KG1 (cell line): ENCODE results near the gene PUS1.
"Not testable (repeated sequence)": the region's sequence is repeated elsewhere in the genome, so short reads cannot be mapped to it uniquely, and the experiment has no call there.

ENCODE experiments used
- DNase-seq: peaks from one replicate; lab custom pipeline; 2025; lab: John Stamatoyannopoulos, UW

The PUS1 gene

DNA sequence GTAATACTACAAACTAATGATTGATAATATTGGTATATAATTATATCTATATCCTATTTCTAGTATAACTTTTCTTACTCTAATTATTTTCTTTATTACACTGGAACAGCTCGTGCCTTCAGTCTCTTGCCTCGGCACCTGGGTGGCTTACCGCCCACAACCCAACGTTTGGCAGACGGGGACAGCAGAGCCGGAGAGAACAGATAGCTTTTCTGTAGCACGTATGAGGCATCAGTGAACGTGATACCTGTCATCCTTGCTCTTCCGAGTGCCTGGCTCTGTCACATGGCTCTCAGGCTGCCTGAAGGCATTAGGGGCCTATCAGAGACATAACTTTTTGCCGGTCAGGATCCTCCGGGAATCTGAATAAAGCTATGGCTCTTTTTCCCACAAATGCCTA is 5.5 kb downstream of the PUS1 start:
- DNase-seq = no peak

DNA sequence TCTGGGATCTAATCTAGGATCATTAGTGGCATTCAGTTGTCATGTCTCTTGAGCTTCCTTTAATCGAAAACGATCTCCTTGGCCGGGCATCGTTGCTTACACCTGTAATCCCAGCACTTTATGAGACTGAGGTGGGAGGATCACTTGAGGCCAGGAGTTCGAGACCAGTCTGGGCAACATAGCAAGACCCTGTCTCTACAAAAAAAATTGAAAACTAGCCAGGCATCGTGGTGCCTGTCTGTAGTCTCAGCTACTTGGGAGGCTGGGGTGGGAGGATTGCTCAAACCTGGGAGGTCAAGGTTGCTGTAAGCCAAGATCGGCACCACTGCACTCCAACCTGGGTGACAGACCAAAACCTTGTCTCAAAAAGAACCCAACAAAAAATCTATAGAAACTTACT is 9.0 kb downstream of the PUS1 start:
- DNase-seq = no peak

DNA sequence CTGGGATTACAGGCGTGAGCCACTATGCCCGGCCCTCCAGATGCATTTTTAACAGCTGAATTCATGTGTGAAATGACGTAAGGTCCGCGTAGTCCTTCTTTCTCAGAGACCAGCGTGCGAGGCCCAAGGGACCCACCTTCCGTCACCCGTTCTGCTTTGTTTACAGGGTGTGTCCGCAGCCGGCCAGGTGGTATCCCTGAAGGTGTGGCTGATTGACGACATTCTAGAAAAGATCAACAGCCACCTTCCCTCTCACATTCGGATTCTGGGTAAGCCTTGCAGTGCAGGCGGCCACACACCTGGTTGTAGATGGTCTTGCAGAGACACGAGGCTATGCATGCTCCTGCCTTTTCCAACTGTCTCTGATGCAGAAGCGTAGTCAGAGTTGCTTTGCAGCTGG is 9.9 kb downstream of the PUS1 start:
- no peak for DNase-seq

DNA sequence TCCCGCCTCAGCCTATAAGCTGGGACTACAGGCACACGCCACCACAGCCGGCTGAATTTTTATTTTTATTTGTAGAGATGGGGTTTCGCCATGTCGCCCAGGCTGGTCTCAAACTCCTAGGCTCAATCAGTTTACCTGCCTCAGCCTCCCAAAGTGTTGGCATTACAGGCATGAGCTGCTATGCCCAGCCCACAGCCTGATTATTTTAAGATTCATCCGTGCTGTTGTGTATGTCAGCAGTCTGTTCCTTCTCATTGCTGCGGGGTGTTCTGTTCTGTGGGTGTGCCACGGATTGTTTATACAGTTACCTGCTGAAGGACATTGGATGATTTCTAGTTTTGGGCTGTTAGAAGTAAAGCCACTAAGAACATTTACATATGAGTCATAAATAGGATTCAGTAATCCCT is 11.1 kb downstream of the PUS1 start:
- DNase-seq = no peak

DNA sequence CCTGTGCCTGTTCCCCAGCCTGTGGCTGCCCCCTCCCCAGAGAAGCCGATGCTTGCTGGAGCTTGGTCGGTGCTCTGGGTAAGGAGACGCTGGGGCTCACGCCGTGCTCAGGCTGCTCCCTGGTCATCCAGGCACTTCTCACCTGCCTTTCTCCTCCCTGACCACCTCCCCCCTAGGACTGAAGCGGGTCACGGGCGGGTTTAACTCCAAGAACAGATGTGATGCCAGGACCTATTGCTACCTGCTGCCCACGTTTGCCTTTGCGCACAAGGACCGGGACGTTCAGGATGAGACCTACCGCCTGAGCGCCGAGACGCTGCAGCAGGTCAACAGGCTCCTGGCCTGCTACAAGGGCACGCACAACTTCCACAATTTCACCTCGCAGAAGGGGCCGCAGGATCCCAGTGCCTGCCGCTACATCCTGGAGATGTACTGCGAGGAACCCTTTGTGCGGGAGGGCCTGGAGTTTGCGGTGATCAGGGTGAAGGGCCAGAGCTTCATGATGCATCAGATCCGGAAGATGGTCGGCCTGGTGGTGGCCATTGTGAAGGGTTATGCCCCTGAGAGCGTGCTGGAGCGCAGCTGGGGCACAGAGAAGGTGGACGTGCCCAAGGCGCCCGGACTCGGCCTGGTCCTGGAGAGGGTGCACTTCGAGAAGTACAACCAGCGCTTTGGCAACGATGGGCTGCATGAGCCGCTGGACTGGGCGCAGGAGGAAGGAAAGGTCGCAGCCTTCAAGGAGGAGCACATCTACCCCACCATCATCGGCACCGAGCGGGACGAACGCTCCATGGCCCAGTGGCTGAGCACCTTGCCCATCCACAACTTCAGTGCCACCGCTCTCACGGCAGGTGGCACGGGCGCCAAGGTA is 12.3 kb downstream of the PUS1 start:
- DNase-seq = no peak

DNA sequence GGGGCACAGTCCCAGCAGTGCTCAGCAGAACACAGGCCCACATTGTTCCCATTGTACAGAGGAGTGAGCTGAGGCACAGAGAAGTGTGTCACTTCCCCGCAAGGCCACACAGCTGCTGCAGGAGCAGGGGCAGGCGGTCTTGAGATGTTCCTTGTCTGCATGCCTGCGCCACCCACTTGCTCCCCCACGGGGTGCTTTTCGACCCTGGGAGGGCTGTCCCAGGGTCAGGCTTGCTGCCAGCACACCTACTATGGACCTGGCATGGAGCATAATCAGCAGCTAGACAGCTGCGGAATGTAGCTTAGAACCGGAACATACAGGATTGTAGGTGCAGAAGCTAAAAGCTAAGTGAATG is 12.9 kb downstream of the PUS1 start:
- DNase-seq = no peak

DNA sequence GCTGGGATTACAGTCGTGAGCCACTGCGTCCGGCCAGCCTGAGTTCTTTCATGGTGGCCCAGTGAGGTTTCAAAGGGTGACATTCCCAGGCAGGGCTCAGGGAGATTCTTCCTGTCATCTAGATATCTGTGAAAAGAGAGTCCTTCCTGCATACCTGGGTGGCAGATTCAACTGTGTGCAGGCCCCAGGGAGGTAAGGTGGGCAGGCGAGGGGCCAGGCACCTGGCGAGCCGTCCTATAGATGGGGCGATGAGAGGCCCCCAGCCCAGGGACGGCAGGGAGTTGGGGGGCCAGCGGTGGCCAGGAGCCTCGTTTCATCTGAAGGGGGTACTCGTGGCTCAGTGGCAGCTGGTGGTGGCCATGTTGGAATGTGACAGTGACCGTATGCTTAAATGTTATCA is 13.6 kb downstream of the PUS1 start:
- DNase-seq = no peak

DNA sequence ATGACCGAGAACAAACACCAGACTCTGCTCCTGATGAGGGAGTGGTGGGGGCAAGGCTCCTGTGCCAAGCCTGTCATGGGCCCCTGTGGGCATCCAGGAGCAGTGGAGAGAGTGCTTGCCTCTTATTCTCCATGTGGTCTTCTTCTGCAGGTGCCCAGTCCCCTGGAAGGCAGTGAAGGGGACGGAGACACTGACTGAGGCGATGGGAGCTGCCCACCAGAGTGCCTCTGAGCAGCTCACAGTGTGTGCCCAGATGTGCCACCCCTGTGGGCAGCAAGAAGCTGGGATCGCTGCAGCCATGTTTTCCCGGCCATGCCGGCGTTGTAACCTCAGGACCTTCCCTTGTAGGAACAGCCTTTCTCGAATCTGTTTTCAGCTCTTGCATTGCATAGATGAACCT is 14.3 kb downstream of the PUS1 start:
- no peak for DNase-seq

DNA sequence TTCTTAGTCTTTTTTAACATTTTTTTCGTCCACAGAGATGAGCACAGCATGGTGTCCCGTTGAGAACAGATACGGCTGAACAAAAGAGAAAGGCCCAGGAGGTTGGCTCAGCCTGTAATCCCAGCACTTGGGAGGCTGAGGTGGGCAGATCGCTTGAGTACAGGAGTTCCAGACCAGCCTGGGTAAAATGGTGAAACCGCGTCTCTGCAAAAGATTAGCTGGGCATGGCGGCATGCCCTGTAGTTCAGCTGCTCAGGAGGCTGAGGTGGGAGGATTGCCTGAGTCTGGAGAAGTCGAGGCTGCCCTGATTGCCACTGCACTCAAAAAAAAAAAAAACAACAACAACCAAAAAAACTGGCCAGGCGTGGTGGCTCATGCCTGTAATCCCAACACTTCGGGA is 14.8 kb downstream of the PUS1 start:
- DNase-seq = no peak

DNA sequence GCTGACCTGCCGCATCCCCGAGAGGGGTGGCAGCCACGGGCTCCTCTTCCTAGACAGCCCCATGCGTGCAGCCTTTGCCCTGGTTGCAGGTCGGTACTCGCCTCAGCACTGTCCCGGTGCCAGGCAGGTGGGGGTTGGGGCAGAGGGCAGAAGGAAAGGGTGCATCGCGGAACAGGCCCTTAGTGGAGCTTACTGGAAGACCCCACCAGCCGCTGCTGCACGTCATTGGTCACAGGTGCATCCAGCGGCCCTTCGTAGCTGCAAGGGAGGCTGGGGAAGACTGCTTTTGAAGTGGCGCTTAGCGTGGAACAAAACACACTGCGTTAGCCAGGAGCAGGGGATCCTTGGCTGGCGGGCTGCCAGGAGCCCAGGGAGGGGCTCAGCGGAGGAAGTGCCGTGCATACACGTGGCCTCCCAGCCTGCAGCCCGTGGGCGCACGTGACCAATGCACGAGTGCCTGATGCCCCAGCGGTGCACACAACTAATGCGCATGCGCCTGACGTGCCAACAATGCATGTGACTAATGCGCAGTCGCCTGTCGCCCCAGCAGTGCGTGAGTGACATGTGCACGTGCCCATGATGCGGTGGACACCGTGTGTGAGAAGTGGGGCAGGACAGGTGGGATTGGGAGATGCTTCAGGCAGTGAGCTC is 15.7 kb downstream of the PUS1 start:
- no peak for DNase-seq

DNA sequence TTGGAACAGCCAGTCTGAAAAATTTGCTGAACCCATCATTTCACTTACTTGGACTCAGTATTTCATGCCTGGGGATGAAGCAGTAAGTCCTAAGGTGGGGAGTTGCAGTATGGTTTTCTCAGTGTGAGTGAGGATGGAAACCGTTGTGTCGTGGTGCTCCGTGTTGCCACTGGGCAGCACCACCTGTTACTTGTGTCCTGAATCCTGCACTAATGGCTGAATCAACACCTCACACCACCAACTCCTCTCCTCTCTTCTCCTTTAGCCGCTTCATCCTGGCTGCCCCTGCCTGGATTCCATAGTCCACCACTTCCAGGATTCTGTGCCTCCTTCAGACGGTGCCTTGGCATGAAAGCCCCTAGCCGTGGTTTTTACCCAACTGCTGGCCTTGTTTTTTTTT is 17.7 kb downstream of the PUS1 start:
- DNase-seq = no peak

DNA sequence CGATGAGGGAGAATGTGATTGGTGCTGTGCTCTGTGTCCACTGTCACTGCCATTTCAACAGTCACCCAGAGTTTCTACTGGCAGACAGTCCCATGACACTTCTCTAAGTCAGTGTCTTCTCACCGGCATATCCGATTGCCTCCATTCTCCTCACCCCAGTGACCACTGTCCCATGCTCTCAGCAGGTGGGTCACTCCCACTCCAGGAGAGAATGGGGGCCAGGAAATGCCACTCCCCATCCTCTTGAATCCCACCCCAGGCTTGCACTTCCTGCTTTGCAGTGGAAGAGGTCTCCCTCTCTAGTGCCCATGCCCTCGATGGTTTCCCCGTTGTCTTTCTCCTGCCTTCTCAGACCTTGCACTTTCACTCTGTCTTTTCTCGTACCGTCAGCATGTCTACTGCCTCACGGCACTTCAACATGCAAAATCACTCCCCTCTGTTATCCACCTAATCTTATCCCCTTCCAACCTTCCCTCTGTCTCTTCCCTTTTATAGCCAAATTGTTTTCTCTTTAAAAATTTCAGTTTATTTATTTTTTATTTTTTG is 18.5 kb downstream of the PUS1 start:
- no peak for DNase-seq

DNA sequence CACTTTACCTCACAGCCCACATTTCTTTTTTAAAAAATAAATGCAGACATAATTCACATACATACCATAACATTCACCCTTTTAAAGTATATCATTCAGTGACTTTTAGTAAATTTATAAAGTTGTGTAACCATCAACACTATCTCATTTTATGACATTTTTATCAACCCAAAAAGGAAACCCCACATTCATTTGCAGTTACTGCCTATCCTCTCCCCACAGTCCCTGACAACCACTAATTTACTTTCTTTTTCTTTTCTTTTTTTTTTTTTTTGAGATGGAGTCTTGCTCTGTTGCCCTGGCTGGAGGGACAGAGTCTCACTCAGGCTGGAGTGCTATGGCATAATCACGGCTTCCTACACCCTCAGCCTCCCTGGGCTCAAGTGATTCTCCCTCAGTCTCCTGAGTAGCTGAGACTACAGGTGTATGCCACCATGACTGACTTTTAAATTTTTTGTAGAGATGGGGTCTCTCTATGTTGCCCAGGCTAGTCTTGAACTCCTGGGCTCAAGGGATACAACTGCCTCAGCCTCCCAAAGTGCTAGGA is 19.2 kb downstream of the PUS1 start:
- no peak for DNase-seq

DNA sequence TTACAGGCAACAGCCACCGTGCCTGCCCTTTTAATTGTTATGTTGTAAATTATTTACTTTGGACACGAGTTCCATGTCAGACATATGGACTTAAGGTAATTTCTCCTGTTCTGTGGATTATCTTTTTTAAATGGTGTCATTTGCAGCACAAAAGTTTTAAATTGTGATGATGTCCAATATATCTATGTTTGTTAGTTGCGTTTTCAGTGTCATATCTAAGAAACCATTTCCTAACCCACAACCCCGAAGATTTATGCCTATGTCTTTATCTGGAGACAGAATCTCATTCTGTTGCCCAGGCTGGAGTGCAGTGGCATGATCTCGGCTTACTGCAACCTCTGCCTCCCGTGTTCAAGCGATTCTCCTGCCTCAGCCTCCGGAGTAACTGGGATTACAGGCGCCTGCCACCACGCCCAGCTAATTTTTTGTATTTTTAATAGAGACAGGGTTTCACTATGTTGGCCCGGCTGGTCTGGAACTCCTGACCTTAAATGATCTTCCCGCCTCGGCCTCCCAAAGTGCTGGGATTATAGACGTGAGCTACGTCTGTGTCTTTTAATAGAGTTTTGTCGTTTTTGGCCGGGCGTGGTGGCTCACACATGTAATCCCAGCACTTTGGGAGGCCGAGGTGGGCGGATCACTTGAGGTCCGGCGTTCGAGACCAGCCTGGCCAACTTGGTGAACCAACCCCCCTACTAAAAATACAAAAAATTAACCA is 19.8 kb downstream of the PUS1 start:
- peak; percentile 25 for DNase-seq

DNA sequence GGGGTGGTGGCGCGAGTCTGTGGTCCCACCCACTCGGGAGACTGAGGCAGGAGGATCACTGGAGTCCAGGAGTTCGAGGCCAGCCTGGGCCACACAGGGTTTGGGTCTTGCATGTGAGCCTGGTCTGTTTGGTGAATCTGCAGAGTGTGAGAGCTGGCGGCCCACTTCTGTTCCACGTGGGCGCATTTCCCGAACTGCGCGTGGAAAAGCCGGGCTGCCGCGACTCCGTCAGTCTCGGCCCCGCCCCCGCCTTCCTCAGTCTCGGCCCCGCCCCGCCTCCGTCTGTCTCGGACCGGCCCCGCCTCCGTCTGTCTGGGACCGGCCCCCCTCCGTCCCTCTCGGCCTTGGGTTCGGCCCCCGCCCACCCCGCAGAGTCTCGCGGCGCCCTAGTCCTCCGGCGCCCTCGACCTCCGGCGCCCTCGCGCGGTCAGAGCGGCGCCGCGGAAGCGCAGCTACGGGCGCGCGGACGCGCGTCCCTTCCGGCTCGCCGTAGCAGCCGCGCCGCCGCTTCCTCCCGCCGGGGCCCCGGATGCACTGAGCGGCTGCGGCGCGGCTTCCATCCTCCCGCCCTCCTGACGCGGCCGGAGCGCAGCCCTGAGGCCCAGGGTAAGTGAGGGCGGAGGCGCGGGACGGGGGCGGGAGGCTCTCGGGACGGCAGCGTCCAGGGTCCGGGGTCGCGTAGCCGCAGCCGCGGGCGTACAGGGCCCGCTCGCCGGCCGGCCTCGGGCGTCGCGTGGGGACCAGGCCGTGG is 20.5 kb downstream of the PUS1 start, which contains the start of gene EP400:
Gene EP400, plus strand, starts transcription at position 512 of the 751 bp plus-strand sequence. CDS start 10,678 bp downstream, outside the sequence.
- DNase-seq = peak; percentile 94

DNA sequence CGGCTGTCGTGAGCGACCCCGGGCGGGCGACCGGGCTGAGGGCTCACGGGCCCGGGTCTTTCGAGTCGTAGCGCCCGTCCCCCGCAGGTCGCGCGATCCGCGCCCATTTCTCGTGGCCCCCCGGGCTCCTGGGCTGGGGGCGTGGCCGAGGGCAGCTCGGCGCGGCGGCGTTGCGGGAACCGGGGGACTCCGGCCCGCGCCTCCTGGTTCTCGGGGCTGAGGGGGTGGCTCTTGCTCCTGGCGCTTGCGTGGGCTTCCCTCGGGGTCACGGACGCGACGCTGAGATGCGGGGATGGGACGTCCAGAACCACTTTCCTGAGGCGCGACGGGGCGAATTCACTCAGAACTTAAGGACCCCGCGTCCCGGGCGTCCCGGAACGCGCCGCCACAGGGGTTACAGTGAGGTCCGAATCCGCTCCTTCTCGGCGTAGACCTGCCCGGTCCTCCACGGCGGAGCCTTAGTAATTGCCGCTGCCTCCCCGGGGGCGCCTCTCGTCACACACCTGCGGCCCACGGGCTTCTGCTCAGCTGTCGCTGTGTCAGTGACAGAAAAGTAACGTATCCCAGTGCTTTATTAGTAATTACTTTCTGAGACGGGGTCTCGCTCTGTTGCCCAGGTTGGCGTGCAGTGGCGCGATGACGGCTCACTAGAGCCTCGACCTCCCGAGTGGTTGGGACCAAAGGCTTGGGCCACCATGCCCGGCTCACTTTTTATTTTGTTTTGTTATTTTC is 21.3 kb downstream of the PUS1 start:
- DNase-seq = no peak

DNA sequence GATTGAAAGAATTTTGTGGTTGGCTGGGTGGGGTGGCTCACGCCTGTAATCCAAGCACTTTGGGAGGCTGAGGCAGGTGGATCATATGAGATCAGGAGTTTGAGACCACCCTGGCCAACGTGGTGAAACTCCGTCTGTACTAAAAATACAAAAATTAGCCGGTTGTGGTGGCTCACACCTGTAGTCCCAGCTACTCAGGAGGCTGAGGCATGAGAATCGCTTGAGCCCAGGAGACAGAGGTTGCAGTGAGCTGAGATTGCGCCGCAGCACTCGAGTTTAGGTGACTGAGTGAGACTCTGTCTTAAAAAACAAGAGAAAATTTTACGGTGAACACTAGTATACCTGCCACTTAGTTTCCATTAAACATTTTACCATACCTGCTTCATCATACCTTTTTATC is 24.7 kb downstream of the PUS1 start:
- not testable (repeated sequence) for DNase-seq

DNA sequence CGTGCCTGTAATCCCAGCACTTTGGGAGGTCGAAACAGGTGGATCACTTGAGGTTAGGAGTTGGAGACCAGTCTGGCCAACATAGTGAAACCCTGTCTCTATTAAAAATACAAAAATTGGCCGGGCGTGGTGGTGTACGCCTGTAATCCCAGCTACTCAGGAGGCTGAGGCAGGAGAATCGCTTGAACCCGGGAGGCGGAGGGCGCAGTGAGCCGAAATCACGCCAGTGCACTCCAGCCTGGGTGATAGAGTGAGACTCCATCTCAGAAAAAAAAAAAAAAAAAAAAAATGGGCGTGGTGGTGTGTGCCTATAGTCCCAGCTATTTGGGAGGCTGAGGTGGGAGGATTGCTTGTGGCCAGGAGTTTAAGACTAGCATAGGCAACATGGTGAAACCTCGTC is 25.4 kb downstream of the PUS1 start:
- not testable (repeated sequence) for DNase-seq

DNA sequence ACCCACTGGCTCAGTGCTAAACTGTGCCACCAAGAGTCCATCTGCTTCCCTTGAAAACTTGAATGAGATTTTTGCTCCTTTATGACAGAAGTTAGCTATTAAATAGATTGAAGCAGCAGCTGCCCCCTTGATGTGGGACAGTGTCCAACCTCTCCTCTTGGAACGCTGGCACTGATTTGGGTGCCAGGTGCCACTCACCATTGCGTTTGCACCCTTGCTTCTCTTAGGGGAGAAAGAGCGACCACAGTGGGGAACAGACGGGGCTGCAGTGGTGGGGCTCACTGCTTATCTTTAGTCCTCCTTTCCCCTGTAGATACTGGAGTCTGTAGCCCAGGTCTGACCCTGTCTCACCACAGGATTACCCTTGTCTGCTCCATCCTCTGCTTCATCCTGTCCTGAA is 30.0 kb downstream of the PUS1 start:
- no peak for DNase-seq

DNA sequence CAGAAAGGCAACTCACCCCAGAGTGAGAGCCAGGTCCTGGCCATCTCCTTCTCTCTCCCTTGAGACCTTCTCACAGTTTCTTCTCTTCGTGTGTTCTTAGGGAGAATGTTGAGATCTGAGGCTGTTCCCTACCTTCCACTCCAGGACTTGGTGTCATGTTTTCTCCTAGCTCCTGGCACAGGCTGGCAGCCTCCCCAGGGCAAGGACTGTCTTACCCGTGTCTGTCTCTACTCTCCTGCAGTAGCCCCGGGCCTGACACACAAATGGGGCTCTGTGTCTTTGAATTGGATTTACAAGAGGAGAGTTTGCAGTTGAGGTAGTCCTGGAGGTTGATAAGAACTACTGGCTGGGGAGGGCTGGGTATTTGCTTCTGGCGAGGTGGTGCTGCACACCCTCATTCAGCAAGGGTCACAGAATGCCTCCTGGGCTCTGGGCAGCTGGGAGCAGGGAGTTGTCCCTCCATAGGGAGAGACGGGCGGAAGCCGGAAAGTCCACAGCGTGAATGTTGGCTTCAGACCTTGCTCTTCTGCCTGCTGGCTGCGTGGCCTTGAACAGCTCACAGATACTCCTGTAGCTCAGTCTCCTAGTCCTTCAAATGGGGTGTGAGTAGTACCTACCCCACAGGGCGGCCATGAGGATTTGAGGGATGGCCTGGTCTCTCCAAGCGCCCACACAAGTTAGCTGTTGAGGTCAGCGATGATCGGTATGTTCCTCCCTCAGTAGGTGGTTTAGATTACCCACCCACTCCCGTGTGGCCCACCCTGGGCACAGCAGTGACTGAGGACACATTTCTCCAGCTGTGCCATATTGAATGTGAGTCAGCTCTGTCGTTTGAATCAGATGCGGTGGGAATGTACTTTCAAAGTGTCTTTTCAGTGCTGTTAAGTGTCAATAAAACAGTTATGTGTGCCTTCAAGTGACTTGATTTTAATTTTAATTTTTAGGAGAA is 30.8 kb downstream of the PUS1 start:
- no peak for DNase-seq
